OCI-LY3 (cell line): Measurements from ENCODE around the gene CD200R1.

Experiments
- H2AFZ ChIP-seq: fragments of 200-600, 300-600 bp; shearing (Covaris generic); 2 replicates; pipeline ENCODE4 v1.6.0; 2014; ENCODE audit warnings: antibody characterized with exemption, low read depth, low read length
- H3K27ac ChIP-seq: fragments of 200-600, 300-600 bp; sonication (generic); 2 replicates; pipeline ENCODE4 v1.5.1; 2014; ENCODE audit warnings: mild to moderate bottlenecking, low read length, moderate library complexity, mixed read lengths
- H3K27me3 ChIP-seq: fragments of 200-600, 300-600 bp; sonication (generic); 2 replicates; pipeline ENCODE4 v1.6.1; 2014; ENCODE audit warnings: low read depth, low read length, mixed read lengths
- H3K36me3 ChIP-seq: fragments of 200-600, 300-600 bp; sonication (generic); replicated peaks from 2 replicates; pipeline ENCODE3; 2014; ENCODE audit warnings: low read depth, low read length, mixed read lengths
- H3K4me1 ChIP-seq: fragments of 300-600, 200-600 bp; sonication (generic); 2 replicates; pipeline ENCODE4 v1.6.1; 2014; ENCODE audit warnings: low read length, mixed read lengths
- H3K4me2 ChIP-seq: fragments of 200-600, 300-600 bp; sonication (generic); 2 replicates; pipeline ENCODE4 v1.6.1; 2014; ENCODE audit warnings: low read length, mixed read lengths
- H3K4me3 ChIP-seq: fragments of 300-600, 200-600 bp; sonication (generic); 2 replicates; pipeline ENCODE4 v1.5.1; 2014; ENCODE audit warnings: antibody characterized with exemption, mild to moderate bottlenecking, low read length, moderate library complexity
- H3K79me2 ChIP-seq: fragments of 300-600, 200-600 bp; shearing (Covaris generic); 2 replicates; pipeline ENCODE4 v1.6.1; 2014; ENCODE audit warnings: mild to moderate bottlenecking, low read length, mixed read lengths
- H3K9ac ChIP-seq: fragments of 300-600, 200-600 bp; shearing (Covaris generic); 2 replicates; pipeline ENCODE4 v1.6.0; 2014; ENCODE audit warnings: mild to moderate bottlenecking, low read length, moderate library complexity
- H3K9me3 ChIP-seq: fragments of 200-600, 300-600 bp; shearing (Covaris generic); 2 replicates; pipeline ENCODE4 v1.6.1; 2014; ENCODE audit warnings: low read length, mixed read lengths; ENCODE audit not compliant: insufficient read depth
- H4K20me1 ChIP-seq: fragments of 200-600, 300-600 bp; sonication (generic); 2 replicates; pipeline ENCODE4 v1.6.1; 2016; ENCODE audit warnings: low read length, mixed read lengths; ENCODE audit not compliant: insufficient read depth
- CTCF ChIP-seq: fragments of 200-600, 300-600 bp; sonication (generic); IDR thresholded peaks from 2 replicates; pipeline ENCODE4 v1.5.1; 2014; ENCODE audit warnings: antibody characterized with exemption, low read length, low read depth
- EZH2phosphoT487 ChIP-seq: fragments of 200-600 bp; shearing (Covaris generic); IDR thresholded peaks from 2 replicates; pipeline ENCODE4 v1.6.1; 2018; ENCODE audit warnings: antibody characterized with exemption, mixed run types, low read depth

The CD200R1 gene

GRCh38 chr3:112982710-112983109 is 7.8 kb upstream of the CD200R1 start:
- Histone ChIP-seq H3K9ac (peak overlapping the region; percentile 56), H3K27ac (peak overlapping the region; percentile 95), H3K79me2 (no peaks in the 10 kb centered on the region), H3K36me3 (peaks cover 9% of the 10 kb centered on the region), H4K20me1 (no peaks in the 10 kb centered on the region), H3K4me2 (peak overlapping the region; percentile 67), H3K9me3 (0 out of 2 replicates have a peak, but pooled peaks cover 4% of the 10 kb centered on the region), H2AFZ (no peak overlapping the region), H3K27me3 (no peaks in the 10 kb centered on the region), H3K4me3 (peak overlapping the region; percentile 38), H3K4me1 (peaks cover 76% of the 10 kb centered on the region)
- no peak for TF ChIP-seq CTCF
- no peak for TF ChIP-seq EZH2phosphoT487

DNA sequence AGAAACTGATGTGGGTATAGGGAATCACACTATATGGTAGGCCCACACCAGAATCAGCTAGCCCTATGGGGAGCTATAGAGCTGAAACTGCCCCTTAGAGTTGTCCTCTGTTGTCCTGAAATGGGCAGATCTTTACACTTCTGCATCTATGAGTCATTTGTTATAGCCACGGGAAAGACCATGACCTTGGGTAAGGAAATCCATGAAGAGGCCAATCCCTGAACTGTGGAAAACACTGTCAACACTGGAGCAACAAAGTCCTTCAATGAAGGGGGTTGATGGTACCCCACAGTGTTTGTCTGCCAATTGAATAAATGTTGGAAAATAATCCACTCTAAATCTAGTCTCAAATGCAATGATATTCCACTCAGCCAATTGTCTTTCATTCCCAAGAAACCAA is 5.2 kb upstream of the CD200R1 start:
- Histone ChIP-seq H3K9me3 (0 out of 2 replicates have a peak, but pooled peaks cover 4% of the 10 kb centered on the region), H3K4me3 (no peak overlapping the region), H3K27ac (no peak overlapping the region), H3K27me3 (no peaks in the 10 kb centered on the region), H3K79me2 (peaks cover 11% of the 10 kb centered on the region), H3K4me1 (peaks cover 98% of the 10 kb centered on the region), H2AFZ (no peak overlapping the region), H4K20me1 (no peaks in the 10 kb centered on the region), H3K9ac (no peak overlapping the region), H3K36me3 (peaks cover 9% of the 10 kb centered on the region), H3K4me2 (no peak overlapping the region)
- no peak for TF ChIP-seq EZH2phosphoT487
- TF ChIP-seq CTCF: no peak

- TF ChIP-seq CTCF (peak; percentile 77), EZH2phosphoT487 (no peak)
- Histone ChIP-seq H3K27me3 (no peaks in the 10 kb centered on the region), H3K27ac (peak overlapping the region; percentile 25; the same call in 1 of the 2 replicates), H3K36me3 (peaks cover 9% of the 10 kb centered on the region), H3K4me3 (no peak overlapping the region), H3K79me2 (peaks cover 19% of the 10 kb centered on the region), H3K9me3 (0 out of 2 replicates have a peak, but pooled peaks cover 4% of the 10 kb centered on the region), H2AFZ (no peak overlapping the region), H4K20me1 (no peaks in the 10 kb centered on the region), H3K4me2 (peak overlapping the region; percentile 16), H3K9ac (peak overlapping the region; percentile 6; the same call in 1 of the 2 replicates), H3K4me1 (peaks cover 93% of the 10 kb centered on the region)
Measured at GRCh38 chr3:112979244-112979832, 4.4 kb upstream of the CD200R1 start.

GRCh38 chr3:112976953-112977352 is 2.0 kb upstream of the CD200R1 start:
- Histone ChIP-seq H3K27me3 (no peaks in the 10 kb centered on the region), H3K27ac (peak overlapping the region; percentile 95), H3K4me1 (peaks cover 91% of the 10 kb centered on the region), H3K4me3 (no peak overlapping the region), H3K79me2 (peaks cover 33% of the 10 kb centered on the region), H3K4me2 (peak overlapping the region; percentile 77), H3K9me3 (0 out of 2 replicates have a peak, but pooled peaks cover 4% of the 10 kb centered on the region), H3K9ac (peak overlapping the region; percentile 8; the same call in 1 of the 2 replicates), H2AFZ (no peak overlapping the region), H3K36me3 (peaks cover 7% of the 10 kb centered on the region), H4K20me1 (no peaks in the 10 kb centered on the region)
- no peak for TF ChIP-seq CTCF
